Activated T-cell treated with anti-CD3 and anti-CD28 coated beads for 1 hour (primary cell): Measurements from ENCODE around the gene SEMA4C.

Experiments
- DNase-seq: peaks from one replicate; pipeline ENCODE4 v3.0.0-alpha.2; 2020; ENCODE audit warnings: low read depth

The SEMA4C gene

DNA sequence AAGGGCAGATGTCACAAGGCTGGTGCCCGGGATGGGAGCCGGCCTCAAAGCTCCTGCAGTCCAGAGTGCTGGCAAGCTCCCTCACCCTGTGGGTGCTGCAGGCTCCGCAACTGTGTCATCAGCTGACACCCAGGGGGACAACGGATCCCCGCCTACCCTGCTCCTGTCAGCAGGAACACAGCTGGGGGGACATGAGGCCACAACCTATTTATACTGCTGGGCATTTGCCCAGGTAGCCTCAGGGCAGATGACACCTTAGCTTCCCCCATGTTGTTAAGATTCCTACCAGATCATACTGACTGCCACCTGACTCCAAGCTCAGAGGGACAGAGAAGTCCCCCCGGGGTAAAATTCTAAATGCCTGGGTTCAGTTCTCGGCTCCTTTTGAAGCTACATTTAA is 27.3 kb downstream of the SEMA4C start:
- no peak for DNase-seq

DNA sequence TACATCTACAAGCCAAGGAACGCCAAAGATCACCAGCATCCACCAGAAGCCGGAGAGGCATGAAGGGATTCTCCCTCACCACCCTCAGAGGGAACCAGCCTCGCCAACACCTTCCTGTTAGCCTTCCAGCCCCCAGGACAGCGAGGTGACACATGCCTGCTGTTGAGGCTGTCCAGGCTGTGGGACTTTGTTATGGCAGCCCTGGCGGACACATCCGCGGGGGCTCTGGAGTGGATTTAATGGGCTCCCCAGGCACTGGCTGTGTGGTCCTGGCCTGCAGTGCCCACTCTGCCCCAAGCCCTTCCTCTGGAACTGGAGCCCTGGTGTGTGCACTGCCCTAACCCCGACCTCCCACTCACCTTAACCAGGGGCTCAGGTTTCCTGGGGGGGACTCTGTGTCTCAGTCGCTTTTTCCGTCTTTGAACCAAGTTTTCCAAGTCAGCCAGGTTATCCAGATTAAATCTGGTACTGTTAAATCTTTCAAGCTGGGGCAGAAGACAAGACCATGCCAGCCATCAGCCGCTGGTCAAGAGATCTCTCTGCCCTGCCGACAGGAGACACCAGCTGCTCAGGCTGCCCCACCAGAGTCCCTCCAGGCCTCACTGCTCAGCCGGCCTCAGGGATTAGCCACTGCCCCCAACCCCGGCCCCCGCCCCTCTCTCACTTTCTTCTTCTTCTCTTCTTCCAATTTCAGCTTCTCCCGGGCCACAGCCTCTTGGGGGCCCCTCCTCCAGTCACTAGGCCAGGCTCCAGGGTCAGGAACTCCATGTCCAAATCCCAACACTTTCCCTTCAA is 28.0 kb downstream of the SEMA4C start:
- DNase-seq = no peak

DNA sequence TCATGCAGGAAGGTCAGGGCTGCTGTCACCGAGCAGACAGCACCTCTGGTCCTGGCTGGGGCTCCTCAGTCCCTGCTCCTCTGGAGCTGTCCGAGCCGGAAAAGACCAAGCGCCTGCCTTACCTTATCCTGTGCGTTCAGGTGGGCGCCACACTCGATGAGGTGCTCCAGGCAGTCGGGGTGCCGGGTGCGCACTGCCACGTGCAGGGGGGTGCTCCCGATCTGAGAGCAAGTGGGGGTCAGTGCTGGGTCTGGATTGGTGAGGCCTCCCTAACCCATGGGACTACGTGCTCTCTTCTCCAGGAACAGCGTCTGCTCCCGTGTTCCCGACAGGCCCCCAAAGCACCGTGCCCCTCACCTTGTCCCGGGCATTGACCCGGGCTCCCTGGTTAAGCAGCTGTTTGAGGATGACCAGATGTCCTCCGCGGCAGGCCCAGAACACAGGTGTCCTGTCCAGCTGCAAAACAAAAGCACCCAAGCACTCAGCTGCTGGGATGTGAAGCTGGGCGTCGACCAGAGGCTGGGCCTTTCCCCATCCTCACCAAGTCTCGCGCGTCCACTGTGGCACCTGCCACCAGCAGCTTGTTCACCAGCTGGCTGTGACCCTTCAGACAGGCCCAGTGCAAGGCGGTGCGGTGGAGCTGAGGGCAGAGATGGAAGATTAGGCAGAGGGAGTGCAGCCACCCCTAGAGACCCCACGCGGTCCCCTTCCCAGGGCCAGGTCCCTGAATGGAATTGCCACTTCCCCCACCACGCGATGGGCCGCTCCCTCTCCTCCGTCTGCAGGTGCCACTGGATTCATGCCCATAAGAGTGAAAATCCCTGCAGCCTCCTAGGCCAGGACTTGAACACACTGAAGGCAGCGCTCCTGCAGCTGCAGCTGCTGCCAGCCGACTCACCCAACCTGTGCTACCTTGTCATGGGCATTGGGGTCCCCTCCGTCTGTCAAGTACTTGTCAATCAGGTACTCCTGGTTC is 29.7 kb downstream of the SEMA4C start:
- no peak for DNase-seq

DNA sequence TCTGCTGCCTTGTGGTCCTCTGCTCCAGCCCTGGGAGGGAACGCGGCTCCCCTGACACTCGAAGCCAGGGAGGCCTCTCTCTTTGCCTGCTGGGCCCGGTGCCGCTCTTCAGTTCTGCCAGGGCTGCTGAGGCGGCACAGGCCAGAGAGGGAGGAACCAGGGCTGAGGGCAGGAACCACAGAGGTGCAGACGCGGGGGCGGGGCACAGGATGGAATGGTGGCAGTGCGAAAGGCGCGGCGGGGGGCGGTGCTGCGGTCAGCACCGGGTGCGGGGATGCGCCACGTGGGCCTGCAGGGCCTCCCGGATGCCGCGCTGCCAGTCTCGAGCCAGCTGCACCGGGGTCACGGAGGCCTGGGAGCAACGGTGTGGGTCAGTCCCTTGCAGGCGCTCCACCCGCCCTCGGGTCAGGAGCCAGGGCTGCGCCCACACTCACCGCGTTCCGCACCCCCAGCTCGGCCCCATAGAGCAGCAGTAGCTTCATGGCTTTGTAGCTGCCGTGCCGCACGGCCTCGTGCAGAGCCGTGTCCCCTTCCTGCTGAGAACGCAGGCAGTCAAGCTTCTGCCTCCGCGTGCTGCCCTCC is 30.5 kb downstream of the SEMA4C start:
- peak; percentile 73 for DNase-seq

DNA sequence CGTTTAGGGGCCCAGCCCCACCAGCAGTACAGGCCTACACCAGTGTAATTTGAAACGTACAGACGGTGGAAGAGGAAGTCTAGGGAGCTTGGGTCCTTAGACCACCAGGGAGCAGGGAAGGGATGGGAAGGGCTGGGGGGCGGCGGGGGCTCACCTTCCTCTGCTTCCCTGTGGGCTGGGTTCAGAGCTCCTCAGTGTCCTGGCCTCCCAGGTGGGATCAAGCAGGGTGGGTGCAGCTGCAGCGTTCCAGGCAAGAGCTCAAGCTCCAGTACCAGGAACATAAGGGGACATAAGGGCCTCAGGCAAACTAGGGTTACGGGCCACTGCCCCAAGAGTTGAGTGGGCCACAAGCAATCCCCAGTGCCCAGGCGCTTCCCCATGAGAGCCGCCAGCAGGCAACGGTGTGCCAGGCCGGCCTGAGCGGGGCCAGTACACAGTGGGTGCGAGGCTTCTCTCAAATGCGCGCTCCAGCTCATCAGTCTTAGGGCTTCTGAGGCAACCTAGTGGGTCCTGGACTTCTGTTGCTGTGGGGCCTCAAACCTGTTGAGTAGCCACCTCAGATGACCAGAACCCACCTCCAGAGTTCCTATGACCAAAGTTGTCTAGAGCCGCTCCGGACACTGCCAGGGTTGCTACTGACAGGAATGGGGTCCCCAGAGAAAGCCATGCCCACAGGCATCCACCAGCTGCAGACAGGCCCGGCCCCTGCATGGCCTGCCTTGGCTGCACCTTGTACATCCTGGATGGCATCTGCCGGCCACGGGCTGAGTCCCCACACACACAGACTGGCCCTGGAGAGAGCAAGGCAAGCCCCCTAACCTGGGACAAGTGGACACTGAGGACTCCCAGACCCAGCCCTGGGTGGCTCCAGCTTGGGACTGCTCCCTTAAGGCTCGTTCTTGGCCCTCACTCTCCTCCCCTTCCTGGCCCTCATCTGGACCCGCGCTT is 31.3 kb downstream of the SEMA4C start:
- DNase-seq = no peak

DNA sequence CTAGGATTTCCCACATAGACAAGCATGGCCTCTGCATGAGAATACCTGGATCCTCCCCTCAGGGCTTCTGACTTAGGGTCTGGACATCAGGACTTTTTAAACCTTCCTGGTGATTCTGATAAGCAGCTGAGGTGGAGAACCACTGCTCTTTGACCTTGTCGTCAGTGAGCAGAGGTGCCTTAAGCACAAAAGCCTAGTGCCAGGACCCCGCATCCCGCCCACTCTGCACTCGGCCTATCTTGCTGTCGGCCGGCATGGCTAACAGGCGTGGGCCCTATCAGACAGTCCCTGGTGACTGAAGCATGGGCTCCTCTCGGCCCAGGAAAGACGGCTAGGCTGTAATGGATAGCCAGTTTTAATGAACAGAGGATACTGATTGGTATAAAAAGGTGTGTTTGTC is 32.3 kb downstream of the SEMA4C start:
- no peak for DNase-seq

DNA sequence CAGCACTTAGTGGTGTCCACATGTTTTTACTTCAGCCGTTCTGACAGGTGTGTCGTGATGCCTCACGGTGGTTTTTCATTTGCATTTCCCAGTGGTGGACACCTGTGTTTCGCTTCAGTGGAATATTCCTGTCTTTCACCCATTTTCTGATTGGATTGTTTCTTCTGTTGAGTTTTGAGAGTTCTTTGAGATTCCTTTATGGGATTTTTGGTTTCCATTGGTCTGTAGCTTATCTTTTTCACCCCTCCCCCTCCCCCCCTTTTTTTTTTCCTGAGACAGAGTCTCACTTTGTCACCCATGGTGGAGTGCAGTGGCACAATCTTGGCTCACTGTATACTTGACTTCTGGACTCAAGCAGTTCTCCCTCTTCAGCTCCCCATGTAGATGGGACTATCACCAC is 34.0 kb downstream of the SEMA4C start:
- no peak for DNase-seq

DNA sequence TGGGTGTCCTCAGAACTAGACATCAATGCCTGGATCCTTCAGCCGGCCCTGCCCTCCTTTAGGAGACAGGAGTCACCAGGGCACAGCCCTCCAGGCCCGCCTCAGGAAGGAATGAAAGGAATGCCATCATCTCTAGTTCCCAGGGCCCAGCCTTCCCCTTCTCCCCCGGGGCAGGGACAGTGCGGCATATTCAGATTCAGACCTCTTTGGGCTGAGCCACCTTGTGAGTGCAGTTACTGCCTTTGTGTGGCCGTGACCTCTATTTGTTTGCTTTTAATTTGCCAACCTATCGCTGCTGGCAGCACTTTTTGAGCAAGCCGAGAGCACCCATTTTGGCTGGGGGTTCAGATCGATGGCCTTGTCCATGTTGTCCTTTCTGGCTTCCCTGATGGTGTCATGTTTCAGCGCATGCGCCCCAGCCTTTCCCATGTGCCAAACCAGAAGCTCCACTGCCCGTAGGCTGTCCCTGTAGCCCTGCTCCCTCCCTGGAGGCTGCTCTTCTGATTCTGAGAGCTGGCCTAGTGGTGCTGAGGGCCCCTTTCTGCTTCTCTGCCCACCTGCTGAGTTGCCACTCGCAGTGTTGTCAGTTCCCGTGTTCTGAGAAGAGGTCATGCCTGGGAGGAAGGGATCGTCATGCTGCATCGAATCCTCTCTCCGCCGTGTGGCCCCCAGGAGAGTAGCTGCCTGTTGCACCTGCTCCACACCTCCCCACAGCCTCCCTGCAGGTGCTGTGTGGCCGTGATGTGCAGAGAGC is 36.9 kb downstream of the SEMA4C start:
- no peak for DNase-seq

DNA sequence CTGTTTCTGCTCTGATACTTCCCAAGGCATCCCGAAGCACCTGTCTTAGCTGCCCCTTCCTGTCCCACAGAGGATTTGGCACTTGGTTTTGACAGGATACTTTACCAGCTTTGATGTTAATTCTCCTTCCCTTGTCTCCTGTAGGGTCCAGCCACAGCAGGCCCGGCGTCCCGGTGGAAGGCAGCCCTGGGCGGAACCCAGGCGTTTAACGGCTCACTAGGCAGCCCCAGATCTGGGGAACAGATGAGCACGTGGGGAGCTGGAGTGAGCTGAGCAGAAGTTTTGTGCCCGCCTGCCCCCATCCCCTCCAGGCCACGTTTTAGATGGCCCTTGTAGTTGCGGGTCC is 37.5 kb downstream of the SEMA4C start:
- no peak for DNase-seq

DNA sequence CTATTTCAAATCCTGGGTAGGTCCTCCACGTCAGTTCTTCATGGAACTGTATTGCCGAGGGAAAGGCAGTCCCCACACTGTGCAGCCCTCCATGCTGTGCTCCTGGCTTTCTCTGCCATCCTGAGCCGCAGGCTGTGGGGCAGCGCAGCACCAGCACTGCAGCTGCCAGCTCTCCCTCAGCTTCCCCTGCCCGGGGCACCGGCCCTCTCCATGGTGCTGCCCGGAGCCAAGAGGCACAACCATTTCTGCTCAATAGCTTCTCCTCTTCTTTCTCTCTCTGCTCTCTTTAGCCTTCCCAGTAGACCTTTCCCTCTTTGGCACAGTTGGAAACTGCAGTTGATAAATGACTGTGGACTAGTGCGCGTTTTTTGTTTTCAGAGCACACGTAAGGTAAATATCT is 38.2 kb downstream of the SEMA4C start:
- DNase-seq = no peak

DNA sequence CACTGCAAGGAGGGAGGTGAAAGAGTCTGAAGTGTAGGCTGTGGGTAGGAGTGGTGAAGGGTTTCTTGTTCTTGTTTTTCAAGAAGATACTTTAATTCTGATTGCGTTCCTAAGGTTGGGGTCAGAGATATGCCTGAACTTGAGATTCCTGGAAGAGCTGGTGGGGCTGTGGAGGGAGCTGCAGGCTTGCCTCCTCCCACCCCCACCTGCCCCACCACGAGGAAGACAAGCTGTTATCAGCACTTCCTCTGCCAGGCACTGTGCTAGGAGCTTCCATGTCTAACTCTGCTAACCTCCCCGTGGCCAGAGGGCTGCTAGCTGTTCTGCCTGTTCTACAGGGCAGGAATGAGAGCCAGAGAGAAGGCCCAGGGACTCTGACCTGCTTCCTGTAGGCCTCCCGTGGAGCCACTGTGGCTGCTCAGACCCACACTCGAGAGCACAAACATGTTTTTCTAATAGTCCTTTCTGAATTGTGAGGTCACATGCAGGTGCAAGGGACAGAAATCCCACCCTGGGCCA is 39.8 kb downstream of the SEMA4C start:
- DNase-seq = no peak

DNA sequence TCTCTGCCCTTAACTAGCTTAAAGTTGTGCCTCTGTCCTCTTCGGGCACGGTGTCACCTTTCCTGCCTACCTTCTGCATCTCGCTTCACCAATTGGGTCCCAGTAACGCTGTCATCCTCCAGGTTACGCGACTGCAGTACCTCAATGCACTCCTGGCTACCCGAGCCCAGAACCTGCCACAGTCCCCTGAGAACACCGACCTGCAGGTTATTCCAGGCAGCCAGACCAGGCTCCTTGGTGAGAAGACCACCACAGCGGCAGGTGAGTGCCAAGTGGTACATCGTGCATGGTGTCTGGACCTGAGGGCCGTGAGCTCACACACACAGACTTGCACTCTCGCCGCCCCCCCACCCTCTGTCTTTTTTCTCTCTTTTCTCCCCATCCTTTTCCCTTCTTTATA is 41.0 kb downstream of the SEMA4C start:
- no peak for DNase-seq

DNA sequence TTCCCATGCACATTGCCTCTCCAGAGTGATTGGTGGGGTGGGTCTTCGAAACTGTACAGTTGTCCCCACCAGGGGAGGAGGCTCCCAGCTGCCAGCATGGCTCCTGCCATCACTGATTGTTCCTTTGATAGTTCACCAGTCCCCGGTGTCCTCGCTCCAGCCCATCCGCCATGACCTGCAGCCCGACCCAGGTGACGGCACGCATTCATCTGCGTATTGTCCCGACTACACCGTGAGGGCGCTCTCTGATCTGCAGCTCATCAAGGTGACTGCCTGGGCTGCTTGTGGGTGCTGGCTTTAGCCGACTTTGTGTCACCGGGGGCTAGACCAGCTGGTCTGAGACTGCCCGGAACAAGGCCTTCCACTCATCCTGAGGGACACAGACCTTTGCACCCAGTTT is 41.4 kb downstream of the SEMA4C start:
- no peak for DNase-seq

DNA sequence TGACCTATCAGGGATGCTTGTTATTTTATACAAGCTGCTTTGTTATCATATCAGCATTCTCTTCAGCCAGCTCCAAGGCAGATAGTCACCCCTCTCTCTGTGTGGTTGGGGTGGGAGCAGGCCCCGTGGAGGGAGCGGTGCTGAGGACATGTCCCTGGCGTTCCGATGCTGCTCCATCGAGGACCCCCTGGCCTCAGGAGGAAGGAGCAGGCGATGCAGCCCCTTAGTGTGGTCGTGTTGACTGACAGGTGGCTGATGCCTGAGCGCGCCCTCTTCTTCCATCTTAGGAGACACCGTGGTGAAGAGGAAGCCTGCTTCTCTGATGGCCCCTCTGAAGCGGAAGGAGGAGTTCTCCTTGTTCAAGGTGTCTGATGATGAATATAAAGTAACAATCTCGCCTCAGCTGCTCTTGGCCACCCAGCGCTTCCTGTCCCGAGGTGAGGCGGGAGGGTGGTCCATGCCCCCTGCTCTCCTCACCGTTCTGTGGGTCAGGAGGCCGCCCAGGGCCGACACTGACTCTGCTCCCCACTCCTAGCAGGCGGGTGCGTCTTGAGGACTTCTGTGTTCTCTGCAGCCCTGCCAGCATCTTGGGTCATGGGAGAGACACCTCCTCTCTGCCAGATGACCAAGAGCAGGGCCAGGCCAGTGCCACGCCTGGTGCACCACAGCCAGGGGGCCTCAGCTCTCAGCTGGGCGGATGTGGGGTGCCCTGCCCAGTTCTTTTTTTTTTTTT is 43.2 kb downstream of the SEMA4C start:
- DNase-seq = no peak

DNA sequence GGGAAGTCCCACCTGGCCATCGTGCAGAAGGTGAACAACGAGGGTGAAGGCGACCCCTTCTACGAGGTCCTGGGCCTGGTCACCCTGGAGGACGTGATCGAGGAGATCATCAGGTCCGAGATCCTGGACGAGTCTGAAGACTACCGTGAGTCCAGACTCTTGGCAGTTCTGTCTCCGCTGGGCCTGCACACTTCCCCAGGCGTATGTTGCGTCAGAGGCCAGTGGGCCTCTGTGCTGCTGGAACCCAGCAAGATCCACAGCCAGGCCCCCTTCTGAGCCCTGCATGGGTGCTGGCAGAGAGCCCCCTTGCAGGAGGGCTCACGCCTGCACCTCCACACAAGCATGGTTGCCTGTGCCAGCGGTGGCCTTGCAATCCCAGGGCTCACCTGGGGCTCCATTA is 44.8 kb downstream of the SEMA4C start:
- DNase-seq = no peak

DNA sequence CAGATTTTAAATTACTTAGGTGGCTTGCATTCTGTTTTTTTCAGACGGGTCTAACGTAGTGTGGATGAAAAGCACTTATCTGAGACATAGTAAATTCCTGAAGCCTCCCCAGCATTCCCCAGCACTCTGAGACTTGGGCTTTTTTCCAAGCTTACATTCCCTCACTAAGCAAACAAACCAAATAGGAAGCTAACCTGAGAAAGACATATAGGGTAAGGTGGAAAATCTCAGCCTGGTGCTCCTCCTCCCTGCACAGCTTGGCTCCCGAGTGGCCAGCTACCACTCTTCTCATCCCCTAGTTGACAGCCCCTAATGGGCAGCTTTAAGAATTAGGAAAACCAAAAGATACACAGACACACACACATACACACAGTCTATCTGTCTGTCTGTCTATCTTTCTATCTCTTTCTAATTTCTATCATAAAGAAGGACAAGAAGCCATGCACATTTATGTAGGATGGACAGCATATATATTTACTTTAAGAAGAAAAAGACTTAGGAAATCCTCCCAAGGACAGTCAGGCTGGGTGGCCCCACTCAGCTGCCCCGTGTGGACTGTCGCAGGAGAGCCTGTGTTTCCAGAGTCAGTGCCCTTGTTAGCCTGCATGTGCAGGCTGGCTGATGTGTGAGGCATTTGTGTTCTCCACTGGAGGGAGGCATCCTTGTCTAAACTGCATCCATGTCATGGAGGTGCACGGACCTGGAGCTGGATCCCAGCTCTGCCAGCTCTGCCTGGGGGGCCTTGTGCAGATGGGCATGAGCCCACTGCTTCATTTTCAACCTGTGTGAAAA is 45.6 kb downstream of the SEMA4C start:
- no peak for DNase-seq

DNA sequence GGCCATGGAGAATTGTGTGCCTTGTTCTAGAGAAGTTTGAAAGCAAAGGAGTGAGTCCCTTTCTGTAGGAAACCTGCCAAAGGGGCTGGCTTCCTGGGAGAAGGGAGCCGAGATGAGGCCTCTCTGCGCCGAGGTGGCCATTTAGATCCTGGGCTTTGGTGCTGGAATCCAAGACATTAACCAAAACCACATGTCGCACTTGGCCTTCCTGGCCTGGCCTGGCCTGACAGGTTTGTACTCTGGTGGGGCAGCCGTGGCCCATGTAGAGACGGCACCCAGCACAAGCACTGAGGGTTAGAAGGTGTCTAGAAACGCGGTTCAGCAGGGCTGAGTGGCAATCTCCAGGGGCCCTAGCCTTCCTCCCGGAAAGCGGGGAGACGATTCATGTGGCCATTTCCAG is 46.7 kb downstream of the SEMA4C start:
- no peak for DNase-seq

DNA sequence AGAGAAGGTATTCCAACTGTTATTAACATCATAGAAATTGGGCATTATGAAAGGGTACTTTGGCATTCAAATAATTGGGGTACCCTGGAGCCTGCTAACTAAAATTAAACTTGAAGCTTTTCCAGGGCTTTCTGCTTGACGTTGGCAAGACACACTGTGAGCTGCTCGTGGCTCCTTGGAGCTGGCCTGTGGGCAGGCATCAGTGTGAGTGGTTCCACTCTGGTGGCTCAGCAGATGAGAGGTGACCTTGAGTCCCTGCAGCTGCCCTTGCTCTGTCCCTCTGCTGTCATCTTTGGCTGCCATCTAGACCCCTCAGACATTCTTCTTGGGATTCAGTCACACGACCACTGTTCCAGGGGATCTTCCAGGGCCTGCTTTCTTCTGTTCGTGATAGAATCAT is 47.1 kb downstream of the SEMA4C start:
- no peak for DNase-seq

DNA sequence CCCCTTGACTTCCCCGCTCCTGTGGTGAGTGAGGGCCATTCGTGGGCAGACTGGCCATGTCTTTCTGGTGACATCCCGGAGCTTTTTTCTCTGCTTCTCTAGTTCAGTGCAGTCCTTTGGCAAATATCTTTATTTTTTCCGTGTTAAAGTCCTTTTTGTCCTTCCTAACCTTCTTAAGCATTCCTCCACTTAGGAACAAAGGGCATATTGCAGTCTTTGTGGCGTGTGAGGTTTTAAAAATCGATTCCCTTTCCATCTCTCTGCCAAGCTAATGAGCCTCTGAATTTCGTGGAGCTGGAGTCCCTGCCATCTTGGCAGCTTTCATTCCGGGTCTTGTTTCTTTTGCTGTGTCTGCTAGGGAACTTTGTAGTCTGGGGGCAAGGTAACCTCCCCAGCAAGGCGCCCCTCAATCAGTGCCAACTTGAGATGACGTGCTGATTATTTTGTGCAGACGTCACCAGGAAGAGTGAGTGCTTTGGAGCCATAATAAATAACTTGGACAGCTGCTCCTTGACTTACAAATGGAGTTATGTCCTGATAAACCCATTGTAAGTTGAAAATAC is 48.7 kb downstream of the SEMA4C start:
- DNase-seq = no peak
